Trophoblast cell (in vitro differentiated cells and primary cell): ENCODE data around the gene ALS2. TPM values are rescaled to one million over a fixed set of nuclear protein-coding genes. Genes with fewer than 3 reads are reported as not detected.

ENCODE experiments used
- DNase-seq, 2 donors: peaks; one replicate each; pipeline ENCODE4 v3.0.0-alpha.2; 2016
- H2AFZ ChIP-seq: 2 replicates; pipeline ENCODE4 v1.6.1; 2013; ENCODE audit warnings: low read length, moderate library complexity, mild to moderate bottlenecking; ENCODE audit not compliant: insufficient read depth, poor library complexity
- H2AK5ac ChIP-seq: 2 replicates; pipeline ENCODE4 v1.6.1; 2013; ENCODE audit warnings: mild to moderate bottlenecking, low read length
- H2BK120ac ChIP-seq: 2 replicates; pipeline ENCODE4 v1.6.1; 2013; ENCODE audit warnings: low read length, mild to moderate bottlenecking, moderate library complexity; ENCODE audit not compliant: insufficient read depth, poor library complexity
- H2BK12ac ChIP-seq: 2 replicates; pipeline ENCODE4 v1.6.1; 2013; ENCODE audit warnings: mild to moderate bottlenecking, low read length, moderate library complexity
- H2BK5ac ChIP-seq: 2 replicates; pipeline ENCODE4 v1.6.1; 2013; ENCODE audit warnings: low read length, low read depth, moderate library complexity, mild to moderate bottlenecking; ENCODE audit not compliant: poor library complexity
- H3K14ac ChIP-seq: 2 replicates; pipeline ENCODE4 v1.6.1; 2013; ENCODE audit warnings: mild to moderate bottlenecking, low read length
- H3K18ac ChIP-seq: 2 replicates; pipeline ENCODE4 v1.6.1; 2013; ENCODE audit warnings: mild to moderate bottlenecking, low read length
- H3K23ac ChIP-seq: 2 replicates; pipeline ENCODE4 v1.6.1; 2013; ENCODE audit warnings: low read length
- H3K27ac ChIP-seq: 2 replicates; pipeline ENCODE4 v1.5.1; 2013; ENCODE audit warnings: low read depth, mild to moderate bottlenecking, inconsistent platforms, low read length, moderate library complexity
- H3K27me3 ChIP-seq: 2 replicates; pipeline ENCODE4 v1.6.1; 2013; ENCODE audit warnings: inconsistent platforms, mild to moderate bottlenecking, low read length, moderate library complexity; ENCODE audit not compliant: insufficient read depth
- H3K36me3 ChIP-seq, 2 experiments: 1 replicate in 1 of 2; 2 replicates in 1 of 2; pipeline ENCODE4 v1.6.1; 2013; ENCODE audit warnings: low read length in 2 of 2, mild to moderate bottlenecking in 2 of 2, moderate library complexity in 1 of 2; ENCODE audit not compliant: insufficient read depth in 2 of 2, control insufficient read depth in 1 of 2
- H3K4ac ChIP-seq: 2 replicates; pipeline ENCODE4 v1.6.1; 2013; ENCODE audit warnings: low read depth, mild to moderate bottlenecking, low read length, moderate library complexity
- H3K4me1 ChIP-seq, 2 experiments: 1 replicate in 1 of 2; 2 replicates in 1 of 2; pipeline ENCODE4 v1.6.1; 2013; ENCODE audit warnings: low read length in 2 of 2, mild to moderate bottlenecking in 2 of 2, moderate library complexity in 1 of 2; ENCODE audit not compliant: insufficient read depth in 2 of 2, control insufficient read depth in 1 of 2
- H3K4me2 ChIP-seq: 2 replicates; pipeline ENCODE4 v1.6.1; 2013; ENCODE audit warnings: inconsistent platforms, mild to moderate bottlenecking, low read length, moderate library complexity
- H3K4me3 ChIP-seq: 2 replicates; pipeline ENCODE4 v1.5.1; 2013; ENCODE audit warnings: mild to moderate bottlenecking, low read depth, low read length, inconsistent platforms
- H3K79me1 ChIP-seq: one replicate; pipeline ENCODE4 v1.6.1; 2013; ENCODE audit warnings: low read length
- H3K79me2 ChIP-seq: 2 replicates; pipeline ENCODE4 v1.6.1; 2013; ENCODE audit warnings: low read length, mild to moderate bottlenecking; ENCODE audit not compliant: control insufficient read depth, insufficient read depth, poor library complexity
- H3K9ac ChIP-seq: 2 replicates; pipeline ENCODE4 v1.6.1; 2013; ENCODE audit warnings: mild to moderate bottlenecking, low read length
- H3K9me3 ChIP-seq: 2 replicates; pipeline ENCODE4 v1.6.1; 2013; ENCODE audit warnings: low read depth, mild to moderate bottlenecking, control low read depth, inconsistent platforms, low read length; ENCODE audit not compliant: insufficient read depth
- H4K12ac ChIP-seq: 2 replicates; pipeline ENCODE4 v1.6.1; 2013; ENCODE audit warnings: low read depth, mild to moderate bottlenecking, low read length, moderate library complexity
- H4K8ac ChIP-seq: 2 replicates; pipeline ENCODE4 v1.6.1; 2013; ENCODE audit warnings: low read depth, mild to moderate bottlenecking, low read length, moderate library complexity
- H4K91ac ChIP-seq: one replicate; pipeline ENCODE4 v1.6.1; 2013; ENCODE audit warnings: low read depth, mild to moderate bottlenecking, low read length, moderate library complexity
- WGBS: extraction: QIAGEN DNeasy Blood & Tissue Kit; methylation state at CpG from one replicate; pipeline ENCODE4 v1.1.7; 2013; ENCODE audit warnings: missing lambda C conversion rate; ENCODE audit not compliant: insufficient read length, insufficient coverage; ENCODE audit errors: extremely low coverage; 5-methylcytosine and 5-hydroxymethylcytosine counted together
- polyA plus RNA-seq: library from polyadenylated mRNA; stranded (reverse); fragments of 200-250 nt; gene quantifications from 2 replicates; pipeline ENCODE4 v1.2.3, GENCODE V29; 2013

The ALS2 gene
- 15.9 and 16.9 TPM in 2 replicates for polyA plus RNA-seq

DNA sequence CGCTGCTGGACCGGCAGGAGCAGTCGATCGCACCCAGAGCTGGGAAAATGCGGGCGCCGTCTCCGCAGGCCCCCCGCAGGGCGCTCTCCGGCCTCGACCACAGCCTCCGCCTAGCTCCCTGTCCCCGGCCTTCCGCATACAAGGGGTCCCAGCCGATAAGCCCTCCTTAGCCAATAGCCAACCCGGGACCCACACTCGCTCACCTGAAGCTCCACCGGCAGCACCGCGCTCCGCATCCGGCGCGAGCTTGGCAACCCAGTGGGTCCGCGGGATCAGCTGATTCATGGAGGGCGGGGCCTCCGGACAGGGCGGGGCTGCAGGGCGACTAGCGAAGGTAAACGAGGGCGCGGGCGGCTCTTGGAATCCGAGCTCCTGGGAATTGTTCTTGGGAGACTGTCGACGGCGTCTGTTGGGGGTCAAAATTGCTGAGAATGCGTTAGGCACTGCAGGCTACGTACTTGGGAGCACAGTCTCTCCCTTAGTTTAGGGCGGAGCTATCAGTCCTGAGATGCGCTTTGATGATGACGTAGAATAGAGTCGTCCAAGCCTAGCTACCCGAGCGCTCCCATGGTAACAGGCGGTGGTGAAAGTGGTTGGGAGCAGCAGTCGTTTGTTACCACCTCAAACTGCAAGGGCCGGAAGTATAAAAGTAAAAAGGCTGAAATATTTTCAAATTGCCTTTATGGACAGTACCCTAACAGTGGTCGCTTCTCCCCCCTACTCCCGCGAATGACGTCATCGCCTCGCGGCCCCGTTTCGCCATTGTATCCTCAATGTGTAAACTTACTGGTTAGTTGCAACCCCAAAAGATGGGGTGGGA is at the start of gene ALS2:
Gene ALS2, minus strand, starts transcription at position 260 of the 820 bp plus-strand sequence. CDS start 12,048 bp downstream, outside the sequence.
- Histone ChIP-seq H4K91ac (peak within 1 kb of the TSS; percentile 79), H3K4me1 (peaks cover 0 to 4% of the 10 kb centered on the region in 2 experiments), H2AFZ (peak within 1 kb of the TSS; percentile 97), H2BK120ac (peak within 1 kb of the TSS; percentile 9), H3K18ac (peak within 1 kb of the TSS; percentile 24), H2BK12ac (no peak within 1 kb of the TSS), H2BK5ac (peak within 1 kb of the TSS; percentile 94), H3K79me2 (peaks cover 5% of the 10 kb centered on the region), H4K8ac (peak within 1 kb of the TSS; percentile 95), H4K12ac (peak within 1 kb of the TSS; percentile 68), H3K4me3 (peak within 1 kb of the TSS; percentile 87), H3K4ac (peak within 1 kb of the TSS; percentile 11), H3K36me3 (no peaks in the 10 kb centered on the region), H2AK5ac (peak within 1 kb of the TSS; percentile 1), H3K9ac (peak within 1 kb of the TSS; percentile 75), H3K27ac (peak within 1 kb of the TSS; percentile 94), H3K4me2 (peak within 1 kb of the TSS; percentile 90), H3K79me1 (peaks cover 7% of the 10 kb centered on the region), H3K27me3 (no peaks in the 10 kb centered on the region), H3K23ac (no peak within 1 kb of the TSS), H3K9me3 (no peaks in the 10 kb centered on the region), H3K14ac (peak within 1 kb of the TSS; percentile 93)
- peak; percentile 99 to 100 for DNase-seq
- no CpG with 5 or more reads among the region's 60 CpGs for WGBS

DNA sequence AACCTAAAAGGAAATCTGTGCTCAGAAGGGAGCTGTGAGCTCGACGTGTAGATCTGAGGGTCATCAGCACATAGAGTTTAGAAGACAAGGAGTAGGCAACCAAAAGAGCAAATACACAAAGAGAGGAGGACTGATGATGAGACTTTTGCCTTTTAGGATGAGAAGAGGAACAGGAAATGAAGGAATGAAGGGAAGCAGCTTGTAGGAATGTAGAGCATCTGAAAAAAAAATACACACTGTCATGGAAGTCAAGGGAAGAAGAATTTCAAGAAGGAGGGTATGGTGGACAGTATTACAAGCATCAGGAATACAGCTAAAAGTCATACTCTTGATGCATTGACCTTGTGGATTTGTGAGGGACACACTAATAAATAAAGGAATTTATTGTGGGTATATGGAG is 47.5 kb upstream of the ALS2 start:
- no peaks in the 10 kb centered on the region for H3K79me2 ChIP-seq
- H3K36me3 ChIP-seq: no peaks in the 10 kb centered on the region
- H3K9ac ChIP-seq: no peak overlapping the region
- H3K27me3 ChIP-seq: no peaks in the 10 kb centered on the region
- no peak overlapping the region for H2AK5ac ChIP-seq
- H3K23ac ChIP-seq: no peak overlapping the region
- H3K79me1 ChIP-seq: no peaks in the 10 kb centered on the region
- no peak overlapping the region for H3K27ac ChIP-seq
- no peaks in the 10 kb centered on the region for H3K4me1 ChIP-seq
- no peak overlapping the region for H3K14ac ChIP-seq
- H3K18ac ChIP-seq: no peak overlapping the region
- no peak overlapping the region for H3K4ac ChIP-seq
- H2AFZ ChIP-seq: no peak overlapping the region
- H3K4me3 ChIP-seq: no peak overlapping the region
- no peak overlapping the region for H4K12ac ChIP-seq
- H4K91ac ChIP-seq: no peak overlapping the region
- no peak overlapping the region for H2BK12ac ChIP-seq
- no peak overlapping the region for H4K8ac ChIP-seq
- peak in 1 of 2 donors; percentile 3 for DNase-seq
- WGBS: no CpG with 5 or more reads among the region's 2 CpGs
- H3K4me2 ChIP-seq: no peak overlapping the region
- no peak overlapping the region for H2BK120ac ChIP-seq
- H2BK5ac ChIP-seq: no peak overlapping the region
- H3K9me3 ChIP-seq: no peaks in the 10 kb centered on the region

DNA sequence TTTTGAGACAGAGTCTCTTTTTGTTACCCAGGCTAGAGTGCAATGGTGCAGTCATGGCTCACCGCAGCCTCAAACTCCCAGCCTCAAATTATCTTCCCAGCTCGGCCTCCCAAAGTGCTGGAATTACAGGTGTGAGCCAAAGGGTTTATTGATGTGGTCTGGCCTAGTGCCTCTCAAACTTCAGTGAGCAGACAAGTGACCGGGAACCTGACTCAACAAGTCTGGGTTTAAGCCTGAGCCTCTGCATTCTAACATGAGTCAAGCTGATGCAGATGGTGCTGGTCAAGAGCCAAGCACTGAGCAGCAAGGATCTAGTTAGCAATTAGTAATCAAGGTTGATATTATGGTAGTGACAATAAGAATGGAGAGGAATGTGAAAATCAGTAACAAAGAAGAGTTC is 46.9 kb upstream of the ALS2 start:
- Histone ChIP-seq H4K8ac (no peak overlapping the region), H2BK120ac (no peak overlapping the region), H4K91ac (no peak overlapping the region), H3K4me3 (no peak overlapping the region), H2BK12ac (no peak overlapping the region), H2AFZ (no peak overlapping the region), H3K79me2 (no peaks in the 10 kb centered on the region), H3K4ac (no peak overlapping the region), H3K4me1 (no peaks in the 10 kb centered on the region), H3K27ac (no peak overlapping the region), H3K4me2 (no peak overlapping the region), H3K79me1 (no peaks in the 10 kb centered on the region), H3K18ac (no peak overlapping the region), H3K23ac (no peak overlapping the region), H3K36me3 (no peaks in the 10 kb centered on the region), H3K14ac (no peak overlapping the region), H4K12ac (no peak overlapping the region), H3K27me3 (no peaks in the 10 kb centered on the region), H3K9me3 (no peaks in the 10 kb centered on the region), H2BK5ac (no peak overlapping the region), H2AK5ac (no peak overlapping the region), H3K9ac (no peak overlapping the region)
- no CpG with 5 or more reads among the region's 3 CpGs for WGBS
- DNase-seq: no peak

DNA sequence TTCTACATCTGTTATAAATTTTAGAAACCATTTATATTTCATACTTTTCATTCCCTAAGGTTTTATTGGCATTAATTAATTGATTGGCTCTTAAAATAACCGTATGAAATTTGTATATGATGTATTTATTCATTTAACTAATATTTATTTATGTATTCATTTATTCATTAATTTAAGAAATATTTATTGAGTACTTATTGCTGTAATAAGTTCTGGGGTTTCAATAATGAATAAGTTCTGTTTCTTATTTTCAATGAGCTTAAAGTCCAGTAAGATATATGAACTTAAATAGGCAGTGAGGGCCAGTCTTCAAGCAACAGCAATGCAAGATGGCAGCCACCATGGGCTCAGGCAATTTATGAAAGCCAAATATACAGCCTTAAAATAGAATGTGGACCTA is 43.5 kb upstream of the ALS2 start:
- H3K4me3 ChIP-seq: no peak overlapping the region
- H3K79me1 ChIP-seq: no peaks in the 10 kb centered on the region
- WGBS: no CpG with 5 or more reads among the region's 1 CpG

More for the DNA sequence above, 43.5 kb upstream of the ALS2 start:
- no peak overlapping the region for H4K91ac ChIP-seq
- H3K23ac ChIP-seq: no peak overlapping the region
- H4K12ac ChIP-seq: no peak overlapping the region
- no peak overlapping the region for H2BK12ac ChIP-seq
- no peak overlapping the region for H3K27ac ChIP-seq
- no peak overlapping the region for H3K9ac ChIP-seq
- H3K9me3 ChIP-seq: no peaks in the 10 kb centered on the region
- no peak overlapping the region for H3K4ac ChIP-seq
- H3K27me3 ChIP-seq: no peaks in the 10 kb centered on the region
- no peak overlapping the region for H3K4me2 ChIP-seq
- no peak overlapping the region for H4K8ac ChIP-seq
- DNase-seq: no peak
- no peak overlapping the region for H2BK120ac ChIP-seq
- no peak overlapping the region for H2AFZ ChIP-seq
- H2BK5ac ChIP-seq: no peak overlapping the region
- no peak overlapping the region for H2AK5ac ChIP-seq
- no peaks in the 10 kb centered on the region for H3K36me3 ChIP-seq
- H3K79me2 ChIP-seq: no peaks in the 10 kb centered on the region
- H3K14ac ChIP-seq: no peak overlapping the region
- H3K18ac ChIP-seq: no peak overlapping the region
- no peaks in the 10 kb centered on the region for H3K4me1 ChIP-seq
